H1 (cell line): ENCODE measurements around the gene LIPI.

ENCODE experiments used
- CTCF ChIP-seq, 3 experiments: IDR thresholded peaks; 1 replicate in 2 of 3; 2 replicates in 1 of 3; pipeline versions ENCODE4 v1.5.1 to v1.6.1; 2011; ENCODE audit warnings: low read length in 3 of 3, mild to moderate bottlenecking in 3 of 3, inconsistent platforms in 2 of 3, low read depth in 1 of 3, moderate library complexity in 1 of 3; ENCODE audit not compliant: insufficient read depth in 1 of 3; ENCODE audit errors: control extremely low read depth in 1 of 3
- EP300 ChIP-seq, 2 experiments: IDR thresholded peaks; 1 replicate in 1 of 2; 2 replicates in 1 of 2; pipeline ENCODE4 v1.6.1; 2011 to 2012; ENCODE audit warnings: low read depth in 2 of 2, low read length in 2 of 2, mild to moderate bottlenecking in 2 of 2, borderline replicate concordance in 1 of 2, inconsistent platforms in 1 of 2, moderate library complexity in 1 of 2
- HDAC2 ChIP-seq, 2 experiments: fragments of 300-600 bp in 1 of 2; sonication (generic) in 1 of 2; IDR thresholded peaks; 2 replicates each; pipeline ENCODE4 v1.6.1; 2011 to 2012; ENCODE audit warnings: low read depth in 2 of 2, low read length in 2 of 2, mild to moderate bottlenecking in 2 of 2, moderate library complexity in 2 of 2, borderline replicate concordance in 1 of 2, inconsistent platforms in 1 of 2
- RAD21 ChIP-seq, 2 experiments: IDR thresholded peaks in 1 of 2; conservative IDR thresholded peaks in 1 of 2; 2 replicates each; pipeline ENCODE4 v1.6.1; 2011; ENCODE audit warnings: low read depth in 2 of 2, low read length in 2 of 2, improper control_type of control experiment in 1 of 2, inconsistent platforms in 1 of 2, mild to moderate bottlenecking in 1 of 2, moderate library complexity in 1 of 2

GRCh38 chr21:14080764-14081096, 130.0 kb downstream of the LIPI start:
- TF ChIP-seq EP300 (IDR thresholded peaks at IDR 0.05; ENCODE audit: borderline replicate concordance in 1 of 2, low read depth in 2 of 2, low read length in 2 of 2) = no peak
- no peak for TF ChIP-seq CTCF (IDR thresholded peaks at IDR 0.05; ENCODE audit: control extremely low read depth in 1 of 3, insufficient read depth in 1 of 3, low read depth in 1 of 3, low read length in 3 of 3)
- TF ChIP-seq HDAC2 (IDR thresholded peaks at IDR 0.05; ENCODE audit: borderline replicate concordance in 1 of 2, low read depth in 2 of 2, low read length in 2 of 2) = no peak
- TF ChIP-seq RAD21 (IDR thresholded peaks at IDR 0.05 in 1 of 2, conservative IDR thresholded peaks at IDR 0.05 in 1 of 2; ENCODE audit: low read depth in 2 of 2, low read length in 2 of 2) = no peak
